Myocyte (in vitro differentiated cells): ENCODE measurements around the gene PDHA1. TPM values are rescaled to one million over a fixed set of nuclear protein-coding genes. Genes with fewer than 3 reads are reported as not detected.

Experiments used
- DNase-seq: peaks from one replicate; pipeline ENCODE4 v3.0.0-alpha.2; 2012; ENCODE audit warnings: low read depth
- total RNA-seq: library from RNA; depleted of rRNA; stranded (reverse); fragments of >200 nt; gene quantifications from 2 replicates; pipeline ENCODE4 v1.2.3, GENCODE V29; 2014

PDHA1 gene
- total RNA-seq, 1 donor from 2014 or later = 88.3 TPM

DNA sequence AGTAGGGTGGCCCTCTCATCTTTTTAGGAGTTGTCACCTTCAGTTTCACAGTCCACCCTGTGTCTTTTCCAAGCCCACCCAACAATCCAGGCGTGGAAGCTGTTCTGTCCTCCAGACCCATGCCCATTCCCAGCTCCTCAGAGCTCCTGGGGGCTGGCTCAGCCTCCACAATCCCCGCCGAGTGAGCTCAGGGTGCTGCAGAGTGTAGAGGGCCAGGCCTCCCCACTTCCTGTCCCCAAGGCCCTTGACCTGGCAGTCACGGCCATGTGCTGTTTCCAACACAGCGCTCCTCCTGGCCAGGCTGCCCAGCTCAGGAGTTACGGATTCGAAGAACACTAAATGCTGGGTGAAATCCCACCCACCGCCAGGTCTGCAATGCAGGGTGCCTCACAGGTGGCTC lies 31.8 kb downstream of the PDHA1 start:
- DNase-seq = no peak

DNA sequence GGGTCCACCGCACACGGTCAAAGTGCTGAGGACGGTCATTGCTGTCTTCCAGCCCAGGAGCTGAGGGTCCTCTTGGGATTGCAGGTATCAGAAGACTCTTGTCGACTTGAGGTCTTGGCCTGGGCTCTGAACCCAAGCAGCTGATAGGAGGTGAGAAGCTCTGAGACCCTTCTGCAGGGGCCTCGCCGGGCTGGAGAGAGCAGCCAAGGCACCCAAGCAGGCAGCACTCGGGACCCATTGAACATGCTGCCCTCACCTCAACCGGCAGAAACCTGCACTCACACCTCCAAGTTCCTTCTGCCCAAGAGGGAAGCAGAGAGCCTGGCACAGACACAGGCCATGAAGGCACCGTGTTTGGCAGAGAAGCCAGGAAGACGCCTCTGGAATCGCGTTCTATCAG lies 34.1 kb downstream of the PDHA1 start:
- no peak for DNase-seq

DNA sequence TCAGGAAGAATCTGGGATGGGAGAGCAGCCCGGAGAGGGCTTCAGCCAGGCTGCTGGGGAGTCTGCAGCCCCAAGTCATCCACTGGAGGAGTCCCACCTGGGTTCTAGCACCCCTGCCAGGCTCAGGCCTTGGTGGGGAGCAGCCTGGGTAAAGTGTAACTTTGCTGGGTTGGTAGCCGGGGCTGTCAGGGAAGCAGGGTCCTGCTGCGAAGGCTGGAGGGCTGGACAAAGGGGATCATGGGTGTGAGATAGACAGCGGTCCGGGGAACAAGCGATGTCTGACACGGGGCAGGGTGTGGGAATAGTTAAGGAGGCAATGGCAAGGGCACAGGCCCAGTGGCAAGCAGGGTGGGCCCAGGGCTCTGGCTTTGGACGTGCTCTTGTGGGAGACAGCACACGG lies 37.6 kb downstream of the PDHA1 start:
- DNase-seq = no peak

DNA sequence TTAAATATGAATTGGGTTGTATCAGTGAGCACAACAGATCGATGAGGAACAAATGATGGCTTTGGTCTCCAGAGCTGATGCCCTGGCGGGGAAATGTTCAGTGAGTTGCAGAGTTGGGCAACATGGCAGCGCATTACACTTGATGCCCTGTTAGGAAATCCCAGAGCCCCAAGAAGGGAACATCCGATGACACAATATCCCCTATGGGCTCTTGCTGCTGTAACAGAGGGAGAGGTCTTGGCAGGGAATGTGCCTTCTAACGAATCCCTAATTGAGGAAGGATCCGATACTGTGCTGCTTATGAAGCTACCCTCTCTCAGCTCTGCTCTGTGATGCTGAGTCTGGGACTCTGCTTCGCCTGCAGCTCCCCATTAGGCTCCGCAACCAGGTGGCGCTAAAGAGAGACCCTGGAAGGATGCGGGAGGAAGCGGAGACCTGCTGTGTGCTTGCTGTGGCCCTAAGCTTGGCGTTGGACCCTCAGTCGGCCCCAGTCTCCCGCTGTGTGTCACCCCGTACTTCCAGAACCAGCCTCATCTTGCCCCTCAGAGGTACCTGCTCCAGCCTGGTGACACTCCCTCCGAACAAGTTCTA lies 38.9 kb downstream of the PDHA1 start:
- DNase-seq = peak; percentile 22

DNA sequence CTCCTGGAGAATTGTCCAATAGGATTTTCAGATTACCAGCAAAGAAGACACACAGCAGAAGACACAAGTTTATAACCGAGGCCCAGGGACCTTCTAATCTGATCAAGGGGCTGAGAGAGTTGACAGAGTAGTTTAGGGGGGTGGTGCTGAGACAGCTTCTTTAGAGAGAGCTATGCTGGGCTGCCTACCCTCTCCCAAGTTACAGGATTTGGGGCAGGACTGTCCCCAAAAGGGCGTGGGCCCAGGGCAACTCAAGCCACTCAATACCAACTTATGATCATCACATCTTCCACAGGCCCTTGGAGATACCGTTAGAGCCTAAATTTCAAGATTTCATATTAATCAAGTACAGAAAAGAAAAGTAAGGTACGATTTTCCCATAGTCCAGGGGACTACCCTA lies 43.0 kb downstream of the PDHA1 start:
- DNase-seq = no peak

DNA sequence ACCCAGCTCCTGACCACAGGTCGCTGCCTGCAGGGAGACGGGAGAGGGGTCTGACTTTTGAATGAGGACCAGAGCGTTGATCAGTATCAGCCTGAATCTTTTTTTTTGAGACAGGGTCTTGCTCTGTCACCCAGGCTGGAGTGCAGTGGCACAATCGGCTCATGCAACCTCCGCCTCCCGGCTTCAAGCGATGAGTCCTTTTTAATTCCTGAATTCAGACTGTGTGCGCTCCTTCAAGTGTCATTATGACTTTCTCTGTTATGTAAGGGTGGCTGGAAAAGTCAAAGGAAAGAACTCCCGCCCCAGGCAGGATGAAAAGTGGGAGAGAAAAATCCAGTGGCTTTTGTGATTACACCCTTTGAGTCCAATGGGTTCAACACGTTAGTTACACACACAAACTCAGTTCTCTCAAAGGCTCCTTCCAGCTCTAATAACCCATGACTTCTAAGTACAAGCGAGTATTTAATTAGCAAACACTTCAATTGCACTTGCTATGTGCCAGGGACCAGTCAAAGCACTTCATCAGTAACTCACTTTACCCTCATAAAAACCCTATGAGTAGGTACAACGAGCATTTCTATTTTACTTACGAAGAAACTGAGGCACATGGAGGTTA lies 44.4 kb downstream of the PDHA1 start:
- no peak for DNase-seq

DNA sequence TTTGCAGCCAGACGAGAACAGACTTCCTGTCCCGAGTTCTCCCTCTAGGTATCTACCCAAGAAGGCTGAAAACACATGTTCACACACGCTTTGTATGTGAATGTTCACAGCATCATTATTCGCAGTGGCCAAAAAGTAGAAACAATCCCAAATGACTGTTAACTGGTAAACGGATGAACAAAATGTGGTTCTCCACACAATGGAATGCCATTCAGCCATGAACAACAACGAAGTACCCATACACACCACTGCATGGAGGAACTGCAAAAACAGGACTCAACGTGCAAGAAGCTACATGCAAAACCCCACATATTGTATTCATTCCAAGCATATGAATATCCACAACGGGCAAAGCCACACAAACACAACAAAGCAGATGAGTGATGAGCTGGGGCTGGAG lies 45.0 kb downstream of the PDHA1 start:
- DNase-seq = no peak

DNA sequence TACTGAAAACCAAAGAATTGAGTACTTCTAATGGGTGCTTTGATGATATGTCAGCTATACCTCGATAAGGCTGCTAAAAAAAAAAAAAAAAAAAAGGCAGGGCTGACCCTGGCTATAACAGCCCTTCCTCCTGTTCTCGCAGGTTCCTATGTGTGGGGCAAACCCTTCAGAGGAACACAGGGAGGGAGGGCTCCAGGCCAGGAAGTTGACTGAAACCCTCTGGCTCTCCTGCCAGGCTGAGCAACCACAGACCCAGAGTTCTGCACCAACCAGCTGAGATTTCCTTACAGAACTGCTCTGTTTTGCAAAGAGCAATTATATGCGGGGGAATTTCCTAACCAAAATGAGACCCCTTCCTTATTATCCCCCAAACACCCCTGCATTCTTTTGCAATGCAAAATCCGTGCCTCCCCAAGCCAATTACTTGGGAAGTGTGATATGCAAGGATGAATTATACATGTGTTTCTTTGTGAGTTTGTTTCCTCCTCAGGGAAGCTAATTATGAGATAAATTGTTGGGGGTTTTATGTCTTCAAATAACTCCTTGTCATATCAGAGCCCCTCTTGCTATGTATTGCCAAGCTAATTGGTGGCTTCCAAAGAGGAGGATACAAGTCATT lies 45.6 kb downstream of the PDHA1 start:
- no peak for DNase-seq

DNA sequence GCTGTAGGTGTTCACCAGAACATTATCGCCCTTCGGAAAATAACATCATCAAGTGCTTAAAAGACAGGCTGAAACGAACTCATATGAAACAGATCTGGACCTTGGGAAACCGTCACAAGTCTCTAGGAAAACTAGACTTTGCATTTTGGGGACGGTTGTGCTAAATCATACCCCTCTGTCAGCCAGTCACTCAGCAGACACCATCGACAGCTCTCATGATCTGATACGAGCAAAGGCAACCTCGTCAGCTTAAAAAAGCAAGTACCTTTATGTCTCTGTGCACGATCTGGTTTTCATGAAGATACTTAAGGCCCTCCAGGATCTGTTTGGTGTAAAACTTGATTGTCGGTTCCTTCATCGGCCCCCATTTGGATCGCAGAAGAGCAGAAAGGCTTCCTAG lies 48.4 kb downstream of the PDHA1 start:
- DNase-seq = no peak

DNA sequence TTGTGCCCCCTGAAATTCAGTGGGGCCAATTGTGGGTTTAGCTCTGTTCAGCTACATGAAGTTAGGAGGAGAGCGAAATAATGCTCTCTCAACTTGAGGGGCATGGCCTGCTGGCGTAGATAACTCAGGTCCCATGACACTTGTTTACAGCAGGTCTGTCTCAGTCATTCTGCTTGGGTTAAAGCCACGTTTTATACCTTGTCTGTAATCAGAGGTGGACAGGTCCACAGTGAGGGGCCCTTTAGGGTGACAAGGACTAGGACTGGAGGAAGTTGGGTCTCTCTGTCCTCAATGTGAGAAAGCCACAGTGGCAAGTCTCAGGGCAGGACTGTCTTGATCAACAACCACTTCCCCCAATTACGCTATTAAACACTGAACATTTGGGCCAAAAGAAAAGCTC lies 49.0 kb downstream of the PDHA1 start:
- DNase-seq = no peak

DNA sequence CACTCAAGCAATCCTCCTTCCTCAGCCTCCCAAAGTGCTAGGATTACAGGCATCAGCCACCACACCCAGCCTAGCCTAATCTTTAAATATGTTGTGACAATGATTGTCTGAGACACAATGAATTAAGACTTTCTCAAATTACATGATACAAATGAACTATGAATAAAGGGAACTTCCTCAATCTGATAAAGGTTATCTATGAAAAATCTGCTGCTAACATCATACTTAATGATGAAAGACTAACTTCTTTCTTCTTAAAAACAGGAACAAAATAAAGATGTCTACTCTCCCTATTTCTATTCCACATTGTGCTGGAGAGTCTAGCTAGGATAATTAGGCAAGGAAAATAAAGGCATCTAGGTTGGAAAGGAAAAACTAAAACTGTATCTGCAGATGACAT lies 60.0 kb downstream of the PDHA1 start:
- DNase-seq = no peak

DNA sequence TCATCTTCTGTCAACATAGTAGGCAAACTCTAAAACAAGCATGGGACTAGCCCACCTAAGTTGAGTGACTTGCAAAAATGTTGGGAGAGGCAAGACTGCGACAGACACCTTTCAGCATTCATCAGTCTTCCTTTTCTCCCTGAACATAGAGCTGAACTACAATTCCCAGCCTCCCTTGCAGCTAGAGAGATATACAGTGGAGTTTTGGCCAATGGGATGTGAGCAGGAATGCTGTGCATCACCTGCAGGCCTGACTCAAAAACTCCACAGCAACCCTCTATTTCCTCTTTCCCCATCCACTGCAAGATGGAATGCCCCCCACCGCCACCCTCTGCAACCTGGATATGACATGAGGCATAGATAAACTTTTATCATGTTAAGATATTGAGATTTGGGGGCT lies 66.5 kb downstream of the PDHA1 start:
- DNase-seq = no peak

Other genes starting within 250 kb of the PDHA1 start
- gene ADGRG2, start 221.5 kb upstream of the PDHA1 start, total RNA-seq = not detected in 2 replicates
- gene MAP3K15, start 171.6 kb downstream of the PDHA1 start, total RNA-seq = not detected in 2 replicates